BLaER1 treated with 17β-estradiol and CSF1 and Interleukin-3, amounts not matched to agents 10 nM and 100 nM (cell line): Measurements from ENCODE around the gene TTC39C.
A peak's percentile ranks its signal among the peaks of the same experiment; 100 is the strongest.

Source experiments
- H3K27ac ChIP-seq, 11 experiments: shearing (Covaris generic); formaldehyde crosslinking; 2 replicates each; pipeline ENCODE4 v1.8.1; 2022
- H3K27me3 ChIP-seq, 11 experiments: shearing (Covaris generic); formaldehyde crosslinking; 2 replicates each; pipeline ENCODE4 v1.8.1; 2022
- H3K36me3 ChIP-seq, 11 experiments: shearing (Covaris generic); formaldehyde crosslinking; 2 replicates each; pipeline ENCODE4 v1.8.1; 2022
- H3K4me1 ChIP-seq, 10 experiments: shearing (Covaris generic); formaldehyde crosslinking; 2 replicates each; pipeline ENCODE4 v1.8.1; 2022
- H3K4me2 ChIP-seq, 11 experiments: shearing (Covaris generic); formaldehyde crosslinking; 2 replicates each; pipeline ENCODE4 v1.8.1; 2022
- H3K4me3 ChIP-seq, 10 experiments: shearing (Covaris generic); formaldehyde crosslinking; 2 replicates each; pipeline ENCODE4 v1.8.1; 2022
- H3K9ac ChIP-seq, 11 experiments: shearing (Covaris generic); formaldehyde crosslinking; 2 replicates each; pipeline ENCODE4 v1.8.1; 2022
- H3K9me3 ChIP-seq, 11 experiments: shearing (Covaris generic); formaldehyde crosslinking; replicated peaks in 1 of 11; 2 replicates each; pipeline ENCODE4 v1.8.1; 2022
- H4K20me1 ChIP-seq, 11 experiments: shearing (Covaris generic); formaldehyde crosslinking; 2 replicates each; pipeline ENCODE4 v1.8.1; 2022
- Cebpa-rat ChIP-seq, 11 experiments: shearing (Covaris generic); IDR thresholded peaks; 2 replicates each; pipeline ENCODE4 v1.8.1; 2022

Gene TTC39C

DNA sequence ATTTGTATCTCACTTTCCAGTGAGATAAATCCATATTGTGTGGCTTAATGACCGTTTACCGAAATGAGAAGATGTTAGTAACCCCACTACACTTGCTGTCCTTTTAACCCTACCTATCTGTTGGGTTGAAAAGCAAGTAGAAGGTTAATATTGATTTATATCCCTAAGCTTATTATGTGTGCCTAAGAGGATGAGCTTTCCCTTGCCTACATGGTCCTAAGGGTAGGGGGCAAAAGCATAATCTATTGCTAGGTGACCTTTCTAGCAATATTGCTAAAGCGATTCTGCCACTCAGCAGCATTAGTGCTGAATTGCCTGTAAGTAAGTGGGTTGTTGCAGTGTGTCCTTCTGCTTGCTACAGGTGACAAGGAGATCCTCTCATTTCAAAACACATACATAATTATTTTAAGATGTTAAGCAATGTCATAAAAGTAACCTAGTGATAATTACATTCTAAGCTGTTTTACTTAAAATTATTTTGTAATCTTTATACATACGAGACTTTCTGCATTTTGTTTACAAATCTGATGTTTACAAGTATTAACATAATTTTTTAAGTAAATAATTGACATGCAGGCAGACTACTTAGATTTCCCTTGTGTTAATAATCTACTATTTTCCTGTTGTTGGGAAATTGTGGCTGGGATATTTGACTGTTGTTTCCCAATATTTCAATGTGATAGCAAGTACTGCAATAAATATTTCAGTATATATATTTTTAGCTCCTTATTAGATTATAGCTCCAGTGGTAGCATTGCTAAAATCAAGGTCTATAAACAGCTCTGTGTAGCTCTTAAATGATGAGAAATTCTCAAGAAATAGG lies 75.2 kb downstream of the TTC39C start:
- H3K4me1 ChIP-seq: peaks cover 13 to 28% (median 24%) of the 10 kb centered on the region in 10 experiments
- no peak for TF ChIP-seq Cebpa-rat (IDR thresholded peaks at IDR 0.05)
- peak overlapping the region in 1 of 11 experiments; percentile 26; a peak in 1 of 22 replicates for H3K4me2 ChIP-seq
- no peaks in the 10 kb centered on the region for H3K27me3 ChIP-seq
- no peak overlapping the region for H3K4me3 ChIP-seq
- no peak overlapping the region for H3K27ac ChIP-seq
- no peaks in the 10 kb centered on the region; a peak in 1 of 22 replicates for H4K20me1 ChIP-seq
- H3K9me3 ChIP-seq: peaks cover 8 to 30% (median 21%) of the 10 kb centered on the region in 11 experiments; a peak in 16 of 22 replicates
- H3K36me3 ChIP-seq: peaks cover 30 to 98% (median 83%) of the 10 kb centered on the region in 11 experiments
- no peak overlapping the region for H3K9ac ChIP-seq

- no peak overlapping the region for H3K27ac ChIP-seq
- peaks cover 14 to 41% (median 32%) of the 10 kb centered on the region in 11 experiments; a peak in 21 of 22 replicates for H3K9me3 ChIP-seq
- no peak overlapping the region for H3K4me2 ChIP-seq
- no peak overlapping the region for H3K4me3 ChIP-seq
- H3K4me1 ChIP-seq: peaks cover 20 to 34% (median 31%) of the 10 kb centered on the region in 10 experiments
- H3K9ac ChIP-seq: no peak overlapping the region
- TF ChIP-seq Cebpa-rat (IDR thresholded peaks at IDR 0.05): no peak
- H3K27me3 ChIP-seq: no peaks in the 10 kb centered on the region
- peaks cover 27 to 98% (median 83%) of the 10 kb centered on the region in 11 experiments for H3K36me3 ChIP-seq
- H4K20me1 ChIP-seq: no peaks in the 10 kb centered on the region; a peak in 1 of 22 replicates
Observed at GRCh38 chr18:24090876-24091275, 76.3 kb downstream of the TTC39C start.

DNA sequence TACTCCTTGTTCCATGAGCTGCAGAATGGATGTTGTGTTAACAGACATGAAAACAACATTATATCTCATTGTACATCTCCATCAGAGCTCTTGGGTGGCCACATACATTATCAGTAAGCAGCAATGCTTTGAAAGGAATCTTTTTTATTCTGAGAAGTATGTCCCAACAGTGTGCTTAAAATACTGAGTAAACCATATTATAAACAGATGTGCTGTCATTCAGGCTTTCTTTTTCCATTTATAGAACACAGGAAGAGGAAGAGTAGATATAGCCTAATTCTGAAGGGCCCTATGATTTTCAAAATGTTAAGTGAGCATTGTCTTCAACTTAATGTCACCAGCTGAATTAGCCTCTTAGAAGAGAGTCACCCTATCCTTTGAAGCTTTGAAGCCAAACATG lies 80.0 kb downstream of the TTC39C start:
- no peak overlapping the region for H3K4me3 ChIP-seq
- TF ChIP-seq Cebpa-rat (IDR thresholded peaks at IDR 0.05): no peak

DNA sequence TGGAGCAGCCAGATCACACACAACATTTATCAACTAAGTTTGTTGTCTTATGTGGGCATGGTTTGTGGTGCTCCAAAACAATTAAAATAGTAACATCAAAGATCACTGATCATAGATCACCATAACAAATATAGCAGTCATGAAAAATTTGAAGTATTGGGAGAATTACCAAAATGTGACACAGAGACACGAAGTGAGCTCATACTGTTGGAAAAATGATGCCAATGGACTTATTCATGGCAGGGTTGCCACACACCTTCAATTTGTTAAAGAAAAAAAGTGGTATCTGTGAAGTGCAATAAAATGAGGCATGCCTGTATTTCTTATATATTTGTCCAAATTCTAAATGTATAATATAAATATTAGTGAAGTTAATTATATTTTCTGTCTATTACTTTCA lies 81.4 kb downstream of the TTC39C start:
- 0 out of 22 replicates have a peak overlapping the region, but pooled peaks of 2 of the 11 experiments have one; percentile 50 to 55 for H3K27ac ChIP-seq
- peaks cover 0 to 6% (median 0%) of the 10 kb centered on the region in 11 experiments; a peak in 2 of 22 replicates for H4K20me1 ChIP-seq
- H3K4me1 ChIP-seq: peaks cover 18 to 25% (median 21%) of the 10 kb centered on the region in 10 experiments
- H3K36me3 ChIP-seq: peaks cover 30 to 90% (median 74%) of the 10 kb centered on the region in 11 experiments
- no peak overlapping the region for H3K4me3 ChIP-seq
- no peak for TF ChIP-seq Cebpa-rat (IDR thresholded peaks at IDR 0.05)
- no peak overlapping the region for H3K9ac ChIP-seq
- no peaks in the 10 kb centered on the region for H3K27me3 ChIP-seq
- peaks cover 36 to 58% (median 52%) of the 10 kb centered on the region in 11 experiments for H3K9me3 ChIP-seq
- no peak overlapping the region for H3K4me2 ChIP-seq

More for the DNA sequence above, 80.0 kb downstream of the TTC39C start:
- peak overlapping the region; percentile 56 to 75 (median 67) for H3K4me2 ChIP-seq
- H3K36me3 ChIP-seq: peaks cover 32 to 92% (median 76%) of the 10 kb centered on the region in 11 experiments
- H3K4me1 ChIP-seq: peaks cover 18 to 25% (median 21%) of the 10 kb centered on the region in 10 experiments
- peaks cover 38 to 65% (median 55%) of the 10 kb centered on the region in 11 experiments for H3K9me3 ChIP-seq
- H4K20me1 ChIP-seq: no peaks in the 10 kb centered on the region
- H3K27me3 ChIP-seq: no peaks in the 10 kb centered on the region
- H3K27ac ChIP-seq: peak overlapping the region in 9 of 11 experiments; percentile 45 to 66 (median 60); a peak in 18 of 22 replicates
- peak overlapping the region in 3 of 11 experiments; percentile 14 to 24 (median 23); a peak in 3 of 22 replicates for H3K9ac ChIP-seq

- Histone ChIP-seq H3K27me3 (no peaks in the 10 kb centered on the region), H3K9ac (no peak overlapping the region), H3K4me1 (peaks cover 0 to 9% (median 0%) of the 10 kb centered on the region in 10 experiments; a peak in 2 of 20 replicates), H3K4me2 (no peak overlapping the region), H3K4me3 (no peak overlapping the region), H3K9me3 (peaks cover 0 to 8% (median 5%) of the 10 kb centered on the region in 11 experiments; a peak in 11 of 22 replicates), H3K36me3 (peaks cover 14 to 88% (median 68%) of the 10 kb centered on the region in 11 experiments), H4K20me1 (peaks cover 0 to 12% (median 0%) of the 10 kb centered on the region in 11 experiments; a peak in 3 of 22 replicates), H3K27ac (no peak overlapping the region)
- TF ChIP-seq Cebpa-rat (IDR thresholded peaks at IDR 0.05): no peak
Observed at GRCh38 chr18:24103320-24104021, 88.9 kb downstream of the TTC39C start.

DNA sequence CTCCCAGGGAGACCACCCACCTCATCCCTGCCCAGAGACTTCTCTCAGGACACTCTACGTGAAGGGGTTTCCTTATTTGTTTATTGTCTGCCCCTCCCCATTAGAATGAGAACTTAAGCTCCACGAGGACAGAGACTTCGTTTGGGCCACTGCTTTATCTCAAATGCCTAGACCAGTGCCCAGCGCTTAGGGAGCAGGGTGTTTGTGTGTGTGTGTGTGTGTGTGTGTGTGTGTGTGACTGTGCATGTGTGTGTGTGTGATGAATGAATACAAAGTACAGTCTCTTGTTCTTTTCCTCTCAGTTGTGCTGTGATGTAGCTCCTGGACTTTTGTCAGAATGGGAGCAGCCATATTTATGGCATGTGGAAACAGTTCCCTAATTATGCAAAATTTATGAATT lies 89.9 kb downstream of the TTC39C start:
- no peak for TF ChIP-seq Cebpa-rat (IDR thresholded peaks at IDR 0.05)
- H3K36me3 ChIP-seq: peaks cover 11 to 89% (median 61%) of the 10 kb centered on the region in 11 experiments
- no peak overlapping the region; a peak in 1 of 22 replicates for H3K27ac ChIP-seq
- H3K9ac ChIP-seq: no peak overlapping the region
- H3K4me1 ChIP-seq: peaks cover 0 to 9% (median 0%) of the 10 kb centered on the region in 10 experiments; a peak in 2 of 20 replicates
- H3K27me3 ChIP-seq: no peaks in the 10 kb centered on the region
- H3K4me2 ChIP-seq: no peak overlapping the region
- H3K4me3 ChIP-seq: no peak overlapping the region
- peaks cover 0 to 12% (median 0%) of the 10 kb centered on the region in 11 experiments; a peak in 3 of 22 replicates for H4K20me1 ChIP-seq
- peaks cover 0 to 1% (median 0%) of the 10 kb centered on the region in 11 experiments; a peak in 3 of 22 replicates for H3K9me3 ChIP-seq

GRCh38 chr18:24108641-24109040 lies 94.1 kb downstream of the TTC39C start:
- Histone ChIP-seq H3K9me3 (no peaks in the 10 kb centered on the region), H3K36me3 (peaks cover 12 to 86% (median 48%) of the 10 kb centered on the region in 11 experiments), H3K4me2 (no peak overlapping the region), H4K20me1 (peaks cover 0 to 27% (median 8%) of the 10 kb centered on the region in 11 experiments; a peak in 13 of 22 replicates), H3K9ac (no peak overlapping the region), H3K27me3 (peaks cover 0 to 9% (median 0%) of the 10 kb centered on the region in 11 experiments; a peak in 3 of 22 replicates), H3K4me1 (no peaks in the 10 kb centered on the region), H3K4me3 (no peak overlapping the region), H3K27ac (no peak overlapping the region)
- no peak for TF ChIP-seq Cebpa-rat (IDR thresholded peaks at IDR 0.05)

- H3K4me1 ChIP-seq: peaks cover 15 to 20% (median 17%) of the 10 kb centered on the region in 10 experiments
- no peak overlapping the region for H3K27ac ChIP-seq
- no peak overlapping the region for H3K4me3 ChIP-seq
- H3K9ac ChIP-seq: no peak overlapping the region
- no peaks in the 10 kb centered on the region for H3K9me3 ChIP-seq
- TF ChIP-seq Cebpa-rat (IDR thresholded peaks at IDR 0.05): no peak
- H4K20me1 ChIP-seq: peaks cover 0 to 55% (median 18%) of the 10 kb centered on the region in 11 experiments; a peak in 15 of 22 replicates
- no peak overlapping the region for H3K4me2 ChIP-seq
- peaks cover 0 to 18% (median 0%) of the 10 kb centered on the region in 11 experiments; a peak in 4 of 22 replicates for H3K27me3 ChIP-seq
- H3K36me3 ChIP-seq: peaks cover 14 to 91% (median 46%) of the 10 kb centered on the region in 11 experiments
Observed at GRCh38 chr18:24111936-24112335, 97.4 kb downstream of the TTC39C start.
